DMS53 treated with DMSO at 0.1 percent for 48 hours (cell line): ENCODE results near the gene MBD6.
A peak's percentile ranks its signal among the peaks of the same experiment; 100 is the strongest.

ENCODE experiments used
- DNase-seq: peaks from one replicate; lab custom pipeline; 2025; ENCODE audit not compliant: unreplicated experiment; lab: John Stamatoyannopoulos, UW

Gene MBD6

DNA sequence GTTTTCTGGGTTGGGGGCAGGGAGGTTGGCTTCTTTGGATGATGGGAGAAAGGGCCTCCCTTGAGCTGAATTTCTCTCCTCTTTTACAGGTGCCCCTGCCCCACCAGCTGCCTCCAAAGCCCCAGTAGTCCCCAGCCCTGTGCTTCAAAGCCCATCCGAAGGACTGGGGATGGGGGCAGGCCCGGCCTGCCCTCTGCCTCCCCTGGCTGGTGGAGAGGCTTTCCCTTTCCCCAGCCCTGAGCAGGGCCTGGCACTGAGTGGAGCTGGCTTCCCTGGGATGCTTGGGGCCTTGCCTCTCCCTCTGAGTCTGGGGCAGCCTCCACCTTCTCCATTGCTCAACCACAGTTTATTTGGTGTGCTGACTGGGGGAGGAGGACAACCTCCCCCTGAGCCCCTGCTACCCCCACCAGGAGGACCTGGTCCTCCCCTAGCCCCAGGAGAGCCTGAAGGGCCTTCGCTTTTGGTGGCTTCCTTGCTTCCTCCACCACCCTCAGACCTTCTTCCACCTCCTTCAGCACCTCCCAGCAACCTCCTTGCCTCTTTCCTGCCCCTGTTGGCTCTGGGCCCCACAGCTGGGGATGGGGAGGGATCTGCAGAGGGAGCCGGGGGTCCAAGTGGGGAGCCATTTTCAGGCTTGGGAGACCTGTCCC is 4.0 kb downstream of the MBD6 start:
- no peak for DNase-seq

- DNase-seq = no peak
Measured at GRCh38 chr12:57527184-57527583, 4.6 kb downstream of the MBD6 start.

- DNase-seq = no peak
Measured at GRCh38 chr12:57528176-57528575, 5.6 kb downstream of the MBD6 start.

GRCh38 chr12:57528831-57529555 is 6.4 kb downstream of the MBD6 start:
- DNase-seq = no peak

DNA sequence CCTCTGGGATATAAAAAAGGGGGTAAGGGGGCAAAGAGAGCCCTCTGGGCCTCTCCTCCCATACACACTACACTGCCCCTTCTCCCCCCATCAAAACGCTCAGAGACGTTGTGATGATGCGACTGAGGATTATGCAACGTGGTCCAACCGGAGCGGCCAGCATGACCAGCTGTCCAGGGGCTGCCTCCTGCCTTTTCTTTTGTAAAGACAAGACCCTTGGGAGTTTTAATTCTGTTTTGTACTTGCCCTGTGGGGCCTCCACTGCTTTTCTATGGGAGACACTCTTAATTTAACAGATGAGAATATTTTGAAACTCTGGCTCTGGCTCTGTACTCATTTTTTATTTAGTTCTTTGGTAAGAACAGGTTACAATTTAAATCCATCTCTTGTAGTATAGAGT is 7.2 kb downstream of the MBD6 start:
- no peak for DNase-seq

DNA sequence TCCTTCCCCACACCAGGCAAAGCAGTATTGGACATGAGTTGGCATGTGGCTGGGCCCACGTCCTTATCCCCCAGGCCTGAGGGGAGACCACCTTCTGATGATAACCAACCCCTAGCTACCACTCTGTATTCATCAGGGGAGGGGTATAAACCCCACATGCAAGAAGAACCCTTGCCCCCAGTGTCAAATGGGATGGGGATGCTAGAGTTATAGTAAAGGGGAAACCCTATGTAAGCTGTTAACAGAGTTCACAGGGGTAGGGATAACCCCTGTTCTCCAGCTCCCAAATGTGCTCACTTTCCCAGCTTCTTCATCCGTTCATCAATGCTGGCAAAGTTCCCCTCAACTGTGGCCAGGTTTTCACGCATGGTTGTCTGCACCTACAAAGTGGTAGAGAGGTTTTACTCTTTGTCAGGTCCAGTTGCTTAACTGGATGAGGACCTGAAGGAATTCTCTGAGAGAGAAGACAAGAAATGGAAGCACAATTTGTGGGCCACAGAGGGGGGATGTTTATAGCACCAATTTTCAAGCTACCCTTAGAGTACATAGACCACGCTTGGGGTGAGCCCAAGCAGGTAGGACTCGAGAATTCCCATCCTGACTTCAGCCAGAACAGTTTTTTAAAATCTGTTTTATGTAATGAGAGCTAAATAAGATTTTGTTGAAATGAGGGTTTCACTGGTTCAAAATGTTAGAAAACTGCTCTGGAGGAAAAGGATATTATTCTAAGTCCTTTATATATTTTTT is 7.9 kb downstream of the MBD6 start:
- DNase-seq = no peak

DNA sequence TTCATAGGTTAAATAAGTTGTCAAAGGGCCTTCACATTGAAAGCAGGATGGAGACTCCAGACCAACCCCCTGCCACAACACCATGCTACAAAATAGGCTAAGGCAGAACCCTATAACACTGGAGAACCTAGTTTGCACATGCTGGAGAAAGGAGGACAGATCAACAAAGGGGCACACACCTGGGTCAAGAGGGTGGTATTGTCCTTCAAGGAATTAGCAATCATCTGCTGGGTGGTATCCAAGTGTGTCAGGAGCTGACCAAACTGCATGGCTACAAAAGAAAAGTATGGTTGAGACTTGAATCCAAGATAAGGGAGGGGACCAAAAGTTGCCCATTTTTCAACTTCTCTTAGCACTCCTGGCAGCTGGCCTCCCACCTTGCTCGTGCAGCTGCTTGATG is 9.2 kb downstream of the MBD6 start:
- DNase-seq = no peak

DNA sequence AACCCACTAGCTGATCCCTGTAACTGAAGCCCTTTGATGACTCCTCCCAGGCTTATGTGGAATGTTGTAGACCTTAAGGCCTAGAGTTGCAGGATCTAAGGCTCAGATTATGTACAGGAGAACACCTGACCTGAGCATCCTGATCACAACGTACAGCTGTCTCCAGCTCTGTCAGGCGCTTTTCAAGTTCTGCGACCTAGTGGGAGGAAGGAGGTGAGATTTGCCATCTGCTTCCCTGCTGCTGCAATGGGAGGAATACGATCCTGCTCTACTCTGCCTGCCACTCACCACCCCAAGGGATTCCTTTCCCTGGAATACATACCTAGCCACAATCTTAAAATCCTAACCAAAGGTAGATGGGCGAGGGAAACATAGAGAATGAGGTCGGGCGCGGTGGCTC is 10.5 kb downstream of the MBD6 start:
- no peak for DNase-seq

DNA sequence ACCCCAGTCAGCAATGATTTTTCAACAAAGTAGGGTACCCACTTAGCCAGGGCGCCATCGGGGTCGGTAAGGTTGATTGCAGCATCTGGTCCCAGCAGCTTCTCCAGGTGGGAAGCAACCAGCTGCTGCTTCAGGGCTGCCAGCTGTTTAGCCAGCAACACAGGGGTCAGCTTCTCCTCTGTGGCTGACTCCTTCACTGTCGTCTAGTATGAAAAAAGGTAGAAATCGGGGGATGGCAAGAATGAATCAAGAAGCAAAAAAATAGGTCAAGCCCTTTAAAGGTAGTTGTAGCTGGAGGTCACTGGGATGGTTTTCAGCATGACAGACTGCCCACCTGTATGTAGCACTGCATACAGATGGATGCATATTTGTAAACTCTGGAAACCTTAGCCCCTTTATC is 11.6 kb downstream of the MBD6 start:
- DNase-seq = no peak

GRCh38 chr12:57534991-57535543 is 12.4 kb downstream of the MBD6 start:
- DNase-seq = no peak

DNA sequence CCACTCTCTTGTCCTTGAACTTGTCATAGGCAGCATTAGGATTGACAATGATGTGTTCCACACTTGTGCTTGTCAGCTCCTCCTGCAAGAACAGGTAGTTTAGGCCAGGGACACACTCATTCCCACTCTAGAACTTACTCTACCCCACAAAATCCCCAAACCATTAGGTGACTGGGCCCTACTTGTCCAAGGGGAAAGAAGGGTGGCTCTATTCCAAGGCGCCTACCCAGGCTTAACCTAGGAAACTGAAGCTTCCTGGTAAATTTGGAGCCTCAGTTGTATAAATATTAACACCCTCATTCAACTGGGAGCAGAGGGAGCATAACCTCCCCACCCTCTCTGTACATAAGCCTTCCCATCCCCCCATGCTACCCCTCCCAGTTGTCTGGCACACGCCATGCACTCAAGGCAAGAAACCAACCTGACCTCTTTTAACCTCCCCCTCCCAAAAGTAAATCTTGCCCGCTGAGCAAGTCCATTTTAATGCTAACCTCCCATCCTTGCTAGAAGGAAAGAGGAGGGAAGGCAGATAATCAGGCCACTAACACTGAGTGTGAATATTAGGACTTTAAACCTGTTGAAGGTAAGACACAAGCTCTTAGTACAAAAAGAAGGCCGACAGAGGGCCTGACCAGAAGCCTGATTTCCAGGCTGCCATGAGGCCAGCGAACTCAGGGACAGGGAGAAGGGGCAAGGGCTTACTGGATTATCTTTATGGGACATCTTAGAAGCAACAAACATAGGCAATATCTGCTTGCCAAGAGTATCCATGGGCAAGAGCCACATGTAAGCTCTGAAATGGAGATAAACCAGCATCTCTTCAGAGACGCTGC is 13.4 kb downstream of the MBD6 start:
- no peak for DNase-seq

- no peak for DNase-seq
Measured at GRCh38 chr12:57536597-57536942, 13.9 kb downstream of the MBD6 start.

GRCh38 chr12:57539134-57539768 is 16.6 kb downstream of the MBD6 start:
- no peak for DNase-seq

GRCh38 chr12:57541001-57541400 is 18.4 kb downstream of the MBD6 start:
- DNase-seq = no peak

DNA sequence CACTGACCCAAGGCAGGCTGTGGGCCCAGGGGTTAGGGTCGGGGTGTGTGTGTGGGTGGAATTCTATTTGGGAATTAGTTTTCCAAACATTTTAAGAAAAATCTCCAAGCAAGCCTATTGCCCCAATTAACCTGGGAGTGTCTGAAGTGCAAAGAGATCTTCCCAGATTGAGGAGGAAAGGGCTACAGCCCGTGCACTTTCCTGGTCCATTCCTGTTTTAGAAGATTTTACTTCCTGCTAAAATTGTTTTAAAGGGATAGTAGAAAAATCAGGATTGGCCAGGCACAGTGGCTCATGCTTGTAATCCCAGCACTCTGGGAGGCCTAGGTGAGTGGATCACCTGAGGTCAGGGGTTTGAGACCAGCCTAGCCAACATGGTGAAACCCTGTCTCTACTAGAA is 19.1 kb downstream of the MBD6 start:
- no peak for DNase-seq

DNA sequence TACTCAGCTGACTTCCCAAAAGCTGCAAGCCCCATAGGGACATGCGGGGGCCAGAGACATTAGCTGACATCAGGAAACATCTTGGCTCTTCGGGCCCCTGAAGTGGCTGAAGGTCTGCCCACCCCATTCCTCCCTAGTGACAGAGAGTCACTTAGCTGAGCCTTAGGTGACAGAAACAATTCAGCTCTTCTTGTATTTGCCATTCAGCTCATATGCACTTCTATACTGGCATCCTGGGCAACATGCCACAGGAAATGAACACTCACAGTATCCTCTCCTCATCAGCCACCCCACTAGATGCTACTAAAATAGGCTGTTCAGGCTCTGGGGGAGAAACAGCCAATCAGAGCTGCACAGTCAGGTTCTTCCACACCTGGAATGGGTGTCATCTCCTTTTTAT is 21.0 kb downstream of the MBD6 start:
- no peak for DNase-seq

GRCh38 chr12:57545809-57546437 is 23.3 kb downstream of the MBD6 start:
- peak; percentile 63 for DNase-seq

DNA sequence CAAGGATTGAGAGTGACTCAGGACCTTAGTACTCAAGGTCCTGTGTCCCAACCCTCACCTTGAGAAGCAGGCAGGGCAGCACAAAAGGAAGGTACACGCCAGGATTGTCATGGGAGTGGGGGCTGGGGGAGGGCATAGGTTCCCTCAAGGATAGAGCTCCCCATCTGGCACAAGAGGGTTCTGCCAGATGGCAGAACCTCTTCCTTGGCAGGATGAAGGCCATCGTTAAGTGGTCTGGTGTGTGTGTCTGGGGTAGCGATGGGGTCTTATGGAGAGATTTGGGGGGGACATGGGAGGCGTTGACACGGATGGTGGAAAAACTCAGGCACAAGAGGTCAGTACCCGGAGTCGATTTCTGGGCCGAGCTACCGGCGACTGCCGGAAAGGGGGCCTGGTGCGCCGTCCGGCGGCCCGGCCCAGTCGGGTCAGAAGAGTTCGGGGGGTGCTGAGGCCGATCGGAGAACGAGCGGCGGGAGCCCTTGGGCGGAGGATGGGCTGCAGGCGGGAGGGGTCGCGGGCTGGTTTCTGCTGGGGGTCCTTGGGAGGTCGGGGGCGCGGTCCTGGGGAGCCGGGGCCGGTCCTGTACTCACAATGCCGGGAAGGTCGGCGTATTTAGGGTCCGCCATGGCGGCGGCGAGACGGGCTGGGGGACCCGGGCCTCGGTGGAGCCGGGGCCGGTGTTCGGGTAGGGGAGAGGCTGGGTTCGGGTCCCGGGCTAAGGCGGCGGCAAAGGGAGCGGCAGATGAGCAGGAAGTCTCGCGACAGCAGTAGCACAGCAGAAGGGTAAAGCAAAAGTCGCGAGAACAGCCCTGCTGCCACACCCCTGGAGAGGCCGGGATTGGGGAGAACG is 24.0 kb downstream of the MBD6 start, which contains the start of gene DCTN2:
Gene DCTN2 (minus strand): TSS at position 755 of the 850 bp plus-strand sequence. CDS start 129 bp downstream, at position 626.
- peak; percentile 99 for DNase-seq
